ENCODE results near the gene RFX7.

DNA sequence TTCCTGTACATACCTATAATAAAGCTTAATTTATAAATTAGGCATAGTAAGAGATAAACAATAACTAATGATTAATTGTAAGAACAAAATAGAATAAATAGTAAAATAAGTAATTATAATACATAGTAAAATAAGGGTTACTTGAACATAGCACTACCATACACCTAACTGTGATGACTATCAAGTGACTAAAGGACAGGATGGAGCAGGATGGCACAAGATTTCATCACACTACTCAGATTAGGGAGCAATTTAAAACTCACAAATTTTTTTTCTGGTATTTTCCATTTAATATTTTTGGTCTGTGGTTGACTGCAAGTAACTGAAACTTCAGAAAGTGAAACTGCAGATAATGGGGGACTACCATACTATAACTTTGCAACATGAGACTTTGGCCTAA is 14.8 kb downstream of the RFX7 start:
- TF ChIP-seq, protein P1, sequence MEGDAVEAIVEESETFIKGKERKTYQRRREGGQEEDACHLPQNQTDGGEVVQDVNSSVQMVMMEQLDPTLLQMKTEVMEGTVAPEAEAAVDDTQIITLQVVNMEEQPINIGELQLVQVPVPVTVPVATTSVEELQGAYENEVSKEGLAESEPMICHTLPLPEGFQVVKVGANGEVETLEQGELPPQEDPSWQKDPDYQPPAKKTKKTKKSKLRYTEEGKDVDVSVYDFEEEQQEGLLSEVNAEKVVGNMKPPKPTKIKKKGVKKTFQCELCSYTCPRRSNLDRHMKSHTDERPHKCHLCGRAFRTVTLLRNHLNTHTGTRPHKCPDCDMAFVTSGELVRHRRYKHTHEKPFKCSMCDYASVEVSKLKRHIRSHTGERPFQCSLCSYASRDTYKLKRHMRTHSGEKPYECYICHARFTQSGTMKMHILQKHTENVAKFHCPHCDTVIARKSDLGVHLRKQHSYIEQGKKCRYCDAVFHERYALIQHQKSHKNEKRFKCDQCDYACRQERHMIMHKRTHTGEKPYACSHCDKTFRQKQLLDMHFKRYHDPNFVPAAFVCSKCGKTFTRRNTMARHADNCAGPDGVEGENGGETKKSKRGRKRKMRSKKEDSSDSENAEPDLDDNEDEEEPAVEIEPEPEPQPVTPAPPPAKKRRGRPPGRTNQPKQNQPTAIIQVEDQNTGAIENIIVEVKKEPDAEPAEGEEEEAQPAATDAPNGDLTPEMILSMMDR (IDR thresholded peaks at IDR 0.05): no peak
- TF ChIP-seq EZH2 (IDR thresholded peaks at IDR 0.05; ENCODE audit: borderline replicate concordance, insufficient read depth, low read depth, low read length, poor library complexity, severe bottlenecking): no peak
